HG02943 (cell line): ENCODE measurements around the gene CBS.
"Not testable (repeated sequence)": the region's sequence is repeated elsewhere in the genome, so short reads cannot be mapped to it uniquely, and the experiment has no call there.

ENCODE experiments used
- ATAC-seq: cut with Tn5 transposase; IDR thresholded peaks from one replicate; pipeline ENCODE4 v1.9.1; 2021; ENCODE audit warnings: mild to moderate bottlenecking, low read depth, moderate library complexity; ENCODE audit not compliant: unreplicated experiment

Gene CBS

GRCh38 chr21:43027846-43028731, 47.5 kb downstream of the CBS start:
- ATAC-seq, result no peak

GRCh38 chr21:43025636-43026180, 49.9 kb downstream of the CBS start:
- ATAC-seq, result no peak

GRCh38 chr21:43024439-43025136, 51.0 kb downstream of the CBS start:
- ATAC-seq, result no peak

- no peak for ATAC-seq
Observed at GRCh38 chr21:43023175-43023574, 52.5 kb downstream of the CBS start.

- no peak for ATAC-seq
Observed at GRCh38 chr21:43021756-43022600, 53.7 kb downstream of the CBS start.

GRCh38 chr21:43021191-43021590, 54.4 kb downstream of the CBS start:
- ATAC-seq, result no peak

GRCh38 chr21:43020771-43021170, 54.9 kb downstream of the CBS start:
- ATAC-seq, result no peak

- no peak for ATAC-seq
Observed at GRCh38 chr21:43020177-43020576, 55.5 kb downstream of the CBS start.

GRCh38 chr21:43018519-43018918, 57.1 kb downstream of the CBS start:
- no peak for ATAC-seq

- no peak for ATAC-seq
Observed at GRCh38 chr21:43016728-43017127, 58.9 kb downstream of the CBS start.

GRCh38 chr21:43015906-43016540, 59.6 kb downstream of the CBS start:
- no peak for ATAC-seq

- no peak for ATAC-seq
Observed at GRCh38 chr21:43012596-43012995, 63.0 kb downstream of the CBS start.

GRCh38 chr21:43006874-43007208, 68.8 kb downstream of the CBS start:
- ATAC-seq, result no peak

GRCh38 chr21:43006051-43006873, 69.4 kb downstream of the CBS start:
- ATAC-seq, result not testable (repeated sequence)

GRCh38 chr21:43005635-43006034, 70.0 kb downstream of the CBS start:
- ATAC-seq, result no peak

GRCh38 chr21:43004926-43005325, 70.7 kb downstream of the CBS start:
- no peak for ATAC-seq
